Neural cell (in vitro differentiated cells): ENCODE measurements around the gene COBL. TPM values are rescaled to one million over a fixed set of nuclear protein-coding genes. Genes with fewer than 3 reads are reported as not detected.
"Not testable (repeated sequence)": the region's sequence is repeated elsewhere in the genome, so short reads cannot be mapped to it uniquely, and the experiment has no call there.

Source experiments
- H2AFZ ChIP-seq: fragments of 200-600, 300-800 bp; sonication (generic), shearing (Covaris generic); 2 replicates; pipeline ENCODE4 v1.6.0; 2014; ENCODE audit warnings: low read depth, mild to moderate bottlenecking, antibody characterized with exemption, low read length, moderate library complexity
- H3F3A ChIP-seq: fragments of 200-600 bp; shearing (Covaris generic); 2 replicates; pipeline ENCODE4 v1.6.1; 2016; ENCODE audit warnings: mild to moderate bottlenecking, moderate library complexity, mixed read lengths, antibody characterized with exemption, low read length; ENCODE audit not compliant: insufficient read depth, poor library complexity, severe bottlenecking
- H3K27ac ChIP-seq: fragments of 200-600, 300-800 bp; sonication (generic), shearing (Covaris generic); 2 replicates; pipeline ENCODE4 v1.5.1; 2014; ENCODE audit warnings: mild to moderate bottlenecking, low read length, moderate library complexity
- H3K27me3 ChIP-seq: fragments of 300-800, 200-600 bp; sonication (generic), shearing (Covaris generic); 2 replicates; pipeline ENCODE4 v1.6.0; 2014; ENCODE audit warnings: mild to moderate bottlenecking, low read depth, low read length, moderate library complexity; ENCODE audit not compliant: insufficient read depth
- H3K36me3 ChIP-seq: fragments of 300-800, 200-600 bp; sonication (generic), shearing (Covaris generic); 2 replicates; pipeline ENCODE4 v1.5.1; 2014; ENCODE audit warnings: mild to moderate bottlenecking, antibody characterized with exemption, low read length, moderate library complexity; ENCODE audit not compliant: insufficient read depth
- H3K4me2 ChIP-seq: fragments of 300-800, 200-600 bp; sonication (generic), shearing (Covaris generic); 2 replicates; pipeline ENCODE4 v1.6.0; 2014; ENCODE audit warnings: mild to moderate bottlenecking, low read length
- H3K4me3 ChIP-seq: fragments of 300-800, 200-600 bp; sonication (generic), shearing (Covaris generic); 2 replicates; pipeline ENCODE4 v1.5.1; 2014; ENCODE audit warnings: mild to moderate bottlenecking, low read length, moderate library complexity
- H3K79me2 ChIP-seq: fragments of 200-600 bp; shearing (Covaris generic); replicated peaks from 2 replicates; pipeline ENCODE4 v1.6.0; 2014; ENCODE audit warnings: mild to moderate bottlenecking, low read length, moderate library complexity; ENCODE audit not compliant: insufficient read depth
- H3K9ac ChIP-seq: fragments of 300-800, 200-600 bp; sonication (generic), shearing (Covaris generic); 2 replicates; pipeline ENCODE4 v1.6.1; 2016; ENCODE audit warnings: mild to moderate bottlenecking, low read length, mixed read lengths
- H3K9me2 ChIP-seq: fragments of 200-600 bp; shearing (Covaris generic); 2 replicates; pipeline ENCODE4 v1.6.1; 2016; ENCODE audit warnings: mild to moderate bottlenecking, low read length, mixed read lengths; ENCODE audit not compliant: insufficient read depth
- H3K9me3 ChIP-seq: fragments of 200-600, 300-800 bp; sonication (generic), shearing (Covaris generic); 2 replicates; pipeline ENCODE4 v1.6.1; 2016; ENCODE audit warnings: mild to moderate bottlenecking, mixed run types, low read length, moderate library complexity, mixed read lengths
- H4K20me1 ChIP-seq: fragments of 200-600 bp; shearing (Covaris generic); 2 replicates; pipeline ENCODE4 v1.6.1; 2016; ENCODE audit warnings: mild to moderate bottlenecking, mixed run types; ENCODE audit not compliant: insufficient read depth
- EP300 ChIP-seq: fragments of 450-650 bp; conservative IDR thresholded peaks from 2 replicates; pipeline ENCODE4 v1.6.1; 2014; ENCODE audit warnings: antibody characterized with exemption, mild to moderate bottlenecking, moderate library complexity; ENCODE audit not compliant: poor library complexity, severe bottlenecking
- EZH2 ChIP-seq: fragments of 200-600, 300-800 bp; shearing (Covaris generic), sonication (generic); IDR thresholded peaks from 2 replicates; pipeline ENCODE4 v1.6.1; 2014; ENCODE audit warnings: antibody characterized with exemption, low read length, borderline replicate concordance, mild to moderate bottlenecking; ENCODE audit not compliant: insufficient read depth, poor library complexity, severe bottlenecking
- MXI1 ChIP-seq: fragments of 450-650 bp; conservative IDR thresholded peaks from 2 replicates; pipeline ENCODE4 v1.6.1; 2014; ENCODE audit warnings: antibody characterized with exemption, mild to moderate bottlenecking; ENCODE audit not compliant: poor library complexity, severe bottlenecking
- POLR2AphosphoS5 ChIP-seq: IDR thresholded peaks from 2 replicates; pipeline ENCODE4 v1.6.1; 2012
- RAD21 ChIP-seq: fragments of 450-650 bp; conservative IDR thresholded peaks from 2 replicates; pipeline ENCODE4 v1.6.1; 2014; ENCODE audit warnings: antibody characterized with exemption, mild to moderate bottlenecking, moderate library complexity
- SMC3 ChIP-seq: fragments of 450-650 bp; conservative IDR thresholded peaks from 2 replicates; pipeline ENCODE4 v1.6.1; 2014; ENCODE audit warnings: antibody characterized with exemption, mild to moderate bottlenecking, moderate library complexity; ENCODE audit not compliant: poor library complexity
- TAF1 ChIP-seq: IDR thresholded peaks from 2 replicates; pipeline ENCODE4 v1.6.1; 2012; ENCODE audit warnings: low read depth
- polyA plus RNA-seq: library from polyadenylated mRNA; depleted of rRNA; stranded (reverse); fragments of >200 nt; gene quantifications from 2 replicates; pipeline ENCODE4 v1.2.3, GENCODE V29; 2014
- TF ChIP-seq, protein P1 (sequence below): IDR thresholded peaks from 2 replicates; pipeline ENCODE4 v1.6.1; 2012; ENCODE audit warnings: borderline replicate concordance
- TF ChIP-seq, protein P2 (sequence below): fragments of 450-650 bp; IDR thresholded peaks from 2 replicates; pipeline ENCODE4 v1.5.1; 2014; ENCODE audit warnings: antibody characterized with exemption, mild to moderate bottlenecking, moderate library complexity; ENCODE audit not compliant: poor library complexity, severe bottlenecking

Gene COBL
- polyA plus RNA-seq, 1 donor from 2014 or later, result 0.12 TPM

DNA sequence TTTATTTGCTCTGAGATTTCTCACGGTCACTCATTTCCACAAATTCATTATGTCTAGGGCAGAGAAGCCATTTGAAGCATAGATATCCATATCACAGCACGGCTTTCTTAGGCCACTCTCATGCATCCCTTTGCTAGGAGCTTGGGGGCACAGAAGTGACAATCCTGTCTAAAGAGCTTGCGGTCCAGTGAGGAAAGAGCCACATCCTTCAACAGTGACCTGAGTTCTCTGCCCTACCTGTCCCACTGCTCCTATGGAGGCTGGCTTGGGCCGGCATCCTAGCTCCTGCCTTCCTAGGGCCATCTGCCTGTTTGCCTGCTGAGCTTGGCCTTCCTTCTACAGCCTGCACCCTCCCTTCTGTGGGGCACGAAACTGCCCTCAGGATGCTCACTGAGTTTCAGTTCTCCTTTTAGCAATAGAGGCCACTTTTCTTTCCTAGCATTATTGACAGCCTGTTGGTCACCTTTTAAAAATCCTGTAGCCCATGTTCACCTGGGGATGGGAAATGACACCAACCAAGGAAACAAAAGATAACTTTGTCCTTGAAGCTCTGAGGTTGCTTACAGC, 321.8 kb downstream of the COBL start:
- H3K79me2 ChIP-seq, result no peaks in the 10 kb centered on the region

DNA sequence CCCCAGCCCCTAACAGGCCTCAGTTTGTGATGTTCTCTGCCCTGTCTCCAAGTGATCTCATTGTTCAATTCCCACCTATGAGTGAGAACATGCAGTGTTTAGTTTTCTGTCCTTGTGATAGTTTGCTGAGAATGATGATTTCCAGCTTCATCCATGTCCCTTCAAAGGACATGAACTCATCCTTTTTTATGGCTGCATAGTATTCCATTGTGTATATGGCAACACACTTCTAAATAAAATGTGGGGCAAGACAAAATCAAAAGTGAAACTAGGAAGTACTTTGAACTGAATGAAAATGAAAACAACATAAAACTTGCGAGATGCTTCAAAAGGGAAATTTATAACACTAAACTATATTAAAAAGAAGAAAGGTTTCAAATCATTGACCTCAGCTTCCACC, 326.4 kb downstream of the COBL start:
- H4K20me1 ChIP-seq, H3K9me3 ChIP-seq, H3K36me3 ChIP-seq, H3K9me2 ChIP-seq, H3K4me2 ChIP-seq, H3K79me2 ChIP-seq, H3K27ac ChIP-seq, H3F3A ChIP-seq, H3K9ac ChIP-seq, H2AFZ ChIP-seq, H3K4me3 ChIP-seq, H3K27me3 ChIP-seq: not testable (repeated sequence)

More for the DNA sequence above, 321.8 kb downstream of the COBL start:
- Histone ChIP-seq H3K36me3 (no peaks in the 10 kb centered on the region), H4K20me1 (no peaks in the 10 kb centered on the region), H3F3A (no peaks in the 10 kb centered on the region), H3K27me3 (no peaks in the 10 kb centered on the region), H3K9ac (no peak overlapping the region), H3K27ac (no peak overlapping the region), H2AFZ (no peak overlapping the region), H3K9me2 (no peaks in the 10 kb centered on the region), H3K4me3 (no peak overlapping the region), H3K9me3 (no peaks in the 10 kb centered on the region), H3K4me2 (no peak overlapping the region)
- TF ChIP-seq, protein P1, sequence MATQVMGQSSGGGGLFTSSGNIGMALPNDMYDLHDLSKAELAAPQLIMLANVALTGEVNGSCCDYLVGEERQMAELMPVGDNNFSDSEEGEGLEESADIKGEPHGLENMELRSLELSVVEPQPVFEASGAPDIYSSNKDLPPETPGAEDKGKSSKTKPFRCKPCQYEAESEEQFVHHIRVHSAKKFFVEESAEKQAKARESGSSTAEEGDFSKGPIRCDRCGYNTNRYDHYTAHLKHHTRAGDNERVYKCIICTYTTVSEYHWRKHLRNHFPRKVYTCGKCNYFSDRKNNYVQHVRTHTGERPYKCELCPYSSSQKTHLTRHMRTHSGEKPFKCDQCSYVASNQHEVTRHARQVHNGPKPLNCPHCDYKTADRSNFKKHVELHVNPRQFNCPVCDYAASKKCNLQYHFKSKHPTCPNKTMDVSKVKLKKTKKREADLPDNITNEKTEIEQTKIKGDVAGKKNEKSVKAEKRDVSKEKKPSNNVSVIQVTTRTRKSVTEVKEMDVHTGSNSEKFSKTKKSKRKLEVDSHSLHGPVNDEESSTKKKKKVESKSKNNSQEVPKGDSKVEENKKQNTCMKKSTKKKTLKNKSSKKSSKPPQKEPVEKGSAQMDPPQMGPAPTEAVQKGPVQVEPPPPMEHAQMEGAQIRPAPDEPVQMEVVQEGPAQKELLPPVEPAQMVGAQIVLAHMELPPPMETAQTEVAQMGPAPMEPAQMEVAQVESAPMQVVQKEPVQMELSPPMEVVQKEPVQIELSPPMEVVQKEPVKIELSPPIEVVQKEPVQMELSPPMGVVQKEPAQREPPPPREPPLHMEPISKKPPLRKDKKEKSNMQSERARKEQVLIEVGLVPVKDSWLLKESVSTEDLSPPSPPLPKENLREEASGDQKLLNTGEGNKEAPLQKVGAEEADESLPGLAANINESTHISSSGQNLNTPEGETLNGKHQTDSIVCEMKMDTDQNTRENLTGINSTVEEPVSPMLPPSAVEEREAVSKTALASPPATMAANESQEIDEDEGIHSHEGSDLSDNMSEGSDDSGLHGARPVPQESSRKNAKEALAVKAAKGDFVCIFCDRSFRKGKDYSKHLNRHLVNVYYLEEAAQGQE, result no peak
- TF ChIP-seq RAD21 (no peak), EZH2 (no peak), MXI1 (no peak), TAF1 (no peak), EP300 (no peak), POLR2AphosphoS5 (no peak), SMC3 (no peak)
- TF ChIP-seq, protein P2, sequence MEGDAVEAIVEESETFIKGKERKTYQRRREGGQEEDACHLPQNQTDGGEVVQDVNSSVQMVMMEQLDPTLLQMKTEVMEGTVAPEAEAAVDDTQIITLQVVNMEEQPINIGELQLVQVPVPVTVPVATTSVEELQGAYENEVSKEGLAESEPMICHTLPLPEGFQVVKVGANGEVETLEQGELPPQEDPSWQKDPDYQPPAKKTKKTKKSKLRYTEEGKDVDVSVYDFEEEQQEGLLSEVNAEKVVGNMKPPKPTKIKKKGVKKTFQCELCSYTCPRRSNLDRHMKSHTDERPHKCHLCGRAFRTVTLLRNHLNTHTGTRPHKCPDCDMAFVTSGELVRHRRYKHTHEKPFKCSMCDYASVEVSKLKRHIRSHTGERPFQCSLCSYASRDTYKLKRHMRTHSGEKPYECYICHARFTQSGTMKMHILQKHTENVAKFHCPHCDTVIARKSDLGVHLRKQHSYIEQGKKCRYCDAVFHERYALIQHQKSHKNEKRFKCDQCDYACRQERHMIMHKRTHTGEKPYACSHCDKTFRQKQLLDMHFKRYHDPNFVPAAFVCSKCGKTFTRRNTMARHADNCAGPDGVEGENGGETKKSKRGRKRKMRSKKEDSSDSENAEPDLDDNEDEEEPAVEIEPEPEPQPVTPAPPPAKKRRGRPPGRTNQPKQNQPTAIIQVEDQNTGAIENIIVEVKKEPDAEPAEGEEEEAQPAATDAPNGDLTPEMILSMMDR, result no peak

DNA sequence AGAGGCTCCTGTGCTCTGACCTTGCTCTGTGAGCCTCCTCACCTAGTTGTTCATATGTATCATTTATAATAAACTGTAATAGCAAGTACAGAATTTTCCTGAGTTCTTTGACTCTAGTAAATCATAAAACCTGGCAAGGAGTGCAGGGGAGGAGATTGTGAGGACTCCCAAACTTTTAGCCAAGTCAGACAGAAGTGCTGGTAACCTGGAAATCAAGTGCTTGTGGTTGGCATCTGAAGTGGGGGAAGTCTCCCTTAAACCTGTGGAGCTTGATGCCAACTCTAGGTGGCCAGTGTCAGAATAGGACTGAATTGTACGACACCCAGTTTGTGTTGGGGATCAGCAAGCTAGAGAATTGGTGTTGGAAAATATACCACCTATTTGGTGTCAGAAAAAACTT, 327.6 kb downstream of the COBL start:
- TF ChIP-seq POLR2AphosphoS5 (no peak), RAD21 (no peak), SMC3 (no peak), TAF1 (no peak), MXI1 (no peak), EZH2 (no peak), EP300 (no peak)
- TF ChIP-seq, protein P2, result no peak
- TF ChIP-seq, protein P1, result no peak
- Histone ChIP-seq H2AFZ (no peak overlapping the region), H3K4me2 (no peak overlapping the region), H3K9ac (no peak overlapping the region), H3F3A (no peaks in the 10 kb centered on the region), H3K36me3 (no peaks in the 10 kb centered on the region), H3K27me3 (no peaks in the 10 kb centered on the region), H4K20me1 (no peaks in the 10 kb centered on the region), H3K9me2 (no peaks in the 10 kb centered on the region), H3K79me2 (no peaks in the 10 kb centered on the region), H3K9me3 (no peaks in the 10 kb centered on the region), H3K27ac (no peak overlapping the region), H3K4me3 (no peak overlapping the region)
